PC-9 (cell line): ENCODE results near the gene CAVIN1. TPM values are rescaled to one million over a fixed set of nuclear protein-coding genes. Genes with fewer than 3 reads are reported as not detected.

ENCODE experiments used
- BruUV-seq: library from RNA; stranded (reverse); fragments of 400-500 nt; replicated peaks from 2 replicates; lab custom pipeline; 2021; lab: Mats Ljungman, UMichigan
- CTCF ChIA-PET: fragments of 300-600 bp; sonication (Branson Sonifier 250); formaldehyde crosslinking; loops from one replicate; lab custom pipeline; 2022; ENCODE audit warnings: antibody characterized with exemption; lab: Charles Lee
- POLR2A ChIA-PET: fragments of 300-600 bp; sonication (Branson Sonifier 250); formaldehyde crosslinking; loops from one replicate; lab custom pipeline; 2022; ENCODE audit warnings: antibody characterized with exemption; ENCODE audit not compliant: unreplicated experiment; lab: Charles Lee
- DNase-seq, 2 experiments: peaks; one replicate each; pipeline versions ENCODE4 v3.0.0 to v3.0.0-alpha.2; 2015 to 2022; ENCODE audit warnings: mixed read lengths in 1 of 2
- H2AFZ ChIP-seq: fragments of 200-600 bp; sonication (generic); 2 replicates; pipeline ENCODE4 v1.8.1; 2017; ENCODE audit warnings: antibody characterized with exemption
- H3F3A ChIP-seq: fragments of 200-600 bp; sonication (generic); 2 replicates; pipeline ENCODE4 v1.8.1; 2017; ENCODE audit warnings: antibody characterized with exemption, mild to moderate bottlenecking, low read depth; ENCODE audit not compliant: insufficient read depth
- H3K27ac ChIP-seq: fragments of 200-600 bp; sonication (generic); 2 replicates; pipeline ENCODE4 v1.6.1; 2016; ENCODE audit warnings: mixed run types
- H3K27me3 ChIP-seq: fragments of 200-600 bp; sonication (generic); 2 replicates; pipeline ENCODE4 v1.6.1; 2016; ENCODE audit warnings: low read depth, mixed run types; ENCODE audit not compliant: insufficient read depth
- H3K36me3 ChIP-seq: fragments of 200-600 bp; sonication (generic); 2 replicates; pipeline ENCODE4 v1.6.1; 2016; ENCODE audit warnings: low read depth, mixed run types
- H3K4me1 ChIP-seq: fragments of 200-600 bp; sonication (generic); replicated peaks from 2 replicates; pipeline ENCODE4 v1.6.1; 2016; ENCODE audit warnings: mixed run types; ENCODE audit not compliant: insufficient read depth
- H3K4me2 ChIP-seq: fragments of 200-600 bp; sonication (generic); 2 replicates; pipeline ENCODE4 v1.6.1; 2017; ENCODE audit warnings: mixed run types
- H3K4me3 ChIP-seq: fragments of 200-600 bp; sonication (generic); 2 replicates; pipeline ENCODE4 v1.6.1; 2016; ENCODE audit warnings: mixed run types
- H3K79me2 ChIP-seq: fragments of 200-600 bp; sonication (generic); 2 replicates; pipeline ENCODE4 v1.6.1; 2017; ENCODE audit warnings: low read depth, mixed run types
- H3K9me2 ChIP-seq: fragments of 200-600 bp; sonication (generic); 2 replicates; pipeline ENCODE4 v1.8.1; 2017; ENCODE audit warnings: mild to moderate bottlenecking; ENCODE audit not compliant: insufficient read depth
- H3K9me3 ChIP-seq: fragments of 200-600 bp; sonication (generic); 2 replicates; pipeline ENCODE4 v1.8.1; 2016; ENCODE audit warnings: low read depth; ENCODE audit not compliant: insufficient read depth
- H4K20me1 ChIP-seq: fragments of 200-600 bp; sonication (generic); 2 replicates; pipeline ENCODE4 v1.8.1; 2017; ENCODE audit not compliant: insufficient read depth
- EZH2 ChIP-seq: fragments of 200-600 bp; sonication (generic); IDR thresholded peaks from 2 replicates; pipeline ENCODE4 v1.8.0; 2017; ENCODE audit warnings: antibody characterized with exemption, low read depth
- intact Hi-C: fragments of 100-400 bp; cut with micrococcal nuclease; formaldehyde crosslinking; loops from one replicate; pipeline ENCODE4 v1.10.0; 2022; ENCODE audit not compliant: unreplicated experiment
- total RNA-seq: library from RNA; stranded (reverse); gene quantifications from 2 replicates; pipeline ENCODE4 v1.2.3, GENCODE V29; 2021
- TF ChIP-seq, protein P1 (sequence below): fragments of 200-600 bp; sonication (generic); conservative IDR thresholded peaks from 2 replicates; pipeline ENCODE4 v1.6.1; 2017; ENCODE audit warnings: mixed run types, antibody characterized with exemption, mild to moderate bottlenecking, moderate library complexity

The CAVIN1 gene
- total RNA-seq, 1 experiment from 2014 or later: 170 TPM

DNA sequence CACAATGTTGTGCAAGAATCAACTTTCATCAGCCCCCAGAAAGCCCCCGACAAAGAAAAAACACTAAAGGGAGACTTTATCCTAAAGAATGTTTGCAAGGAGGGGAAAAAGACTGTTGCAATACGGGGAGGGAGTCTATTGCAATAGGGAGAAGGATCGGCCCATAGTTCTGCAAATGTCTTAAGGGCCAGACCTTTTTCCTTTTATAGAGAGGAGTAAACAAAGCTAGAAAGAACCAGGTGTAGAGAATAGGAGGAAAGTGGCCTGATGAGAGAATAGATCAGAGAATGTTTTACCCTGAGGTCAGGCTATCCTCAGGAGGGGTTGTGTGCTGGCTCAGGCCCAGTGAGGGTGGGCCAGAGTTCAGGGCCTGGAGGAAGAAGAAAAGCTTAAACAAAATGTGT is 8.7 kb upstream of the CAVIN1 start:
- Histone ChIP-seq H4K20me1 (no peaks in the 10 kb centered on the region), H3K9me3 (no peaks in the 10 kb centered on the region; the same call in 1 of the 2 replicates), H3K79me2 (no peaks in the 10 kb centered on the region), H3F3A (peaks cover 37% of the 10 kb centered on the region), H3K4me3 (no peak overlapping the region), H3K27me3 (no peaks in the 10 kb centered on the region), H3K27ac (peak overlapping the region; percentile 50; the same call in 1 of the 2 replicates), H3K36me3 (no peaks in the 10 kb centered on the region), H2AFZ (no peak overlapping the region), H3K4me1 (peaks cover 34% of the 10 kb centered on the region), H3K4me2 (no peak overlapping the region), H3K9me2 (no peaks in the 10 kb centered on the region)
- BruUV-seq: no TSS peak
- ChIA-PET POLR2A (interaction anchor here (0.5 to 0.7 kb wide), 2 partner anchors 34 to 569 kb away, joined by 4 to 12 read pairs; no protein-coding TSS in a partner anchor), CTCF (interaction anchor here (0.6 kb wide), 1 partner anchor 40 kb away, joined by 3 read pairs; no protein-coding TSS in a partner anchor)
- peak in 1 of 2 experiments; percentile 48 for DNase-seq
- intact Hi-C loops: no loop called here
- TF ChIP-seq, protein P1, sequence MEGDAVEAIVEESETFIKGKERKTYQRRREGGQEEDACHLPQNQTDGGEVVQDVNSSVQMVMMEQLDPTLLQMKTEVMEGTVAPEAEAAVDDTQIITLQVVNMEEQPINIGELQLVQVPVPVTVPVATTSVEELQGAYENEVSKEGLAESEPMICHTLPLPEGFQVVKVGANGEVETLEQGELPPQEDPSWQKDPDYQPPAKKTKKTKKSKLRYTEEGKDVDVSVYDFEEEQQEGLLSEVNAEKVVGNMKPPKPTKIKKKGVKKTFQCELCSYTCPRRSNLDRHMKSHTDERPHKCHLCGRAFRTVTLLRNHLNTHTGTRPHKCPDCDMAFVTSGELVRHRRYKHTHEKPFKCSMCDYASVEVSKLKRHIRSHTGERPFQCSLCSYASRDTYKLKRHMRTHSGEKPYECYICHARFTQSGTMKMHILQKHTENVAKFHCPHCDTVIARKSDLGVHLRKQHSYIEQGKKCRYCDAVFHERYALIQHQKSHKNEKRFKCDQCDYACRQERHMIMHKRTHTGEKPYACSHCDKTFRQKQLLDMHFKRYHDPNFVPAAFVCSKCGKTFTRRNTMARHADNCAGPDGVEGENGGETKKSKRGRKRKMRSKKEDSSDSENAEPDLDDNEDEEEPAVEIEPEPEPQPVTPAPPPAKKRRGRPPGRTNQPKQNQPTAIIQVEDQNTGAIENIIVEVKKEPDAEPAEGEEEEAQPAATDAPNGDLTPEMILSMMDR: no peak
- TF ChIP-seq EZH2: no peak

DNA sequence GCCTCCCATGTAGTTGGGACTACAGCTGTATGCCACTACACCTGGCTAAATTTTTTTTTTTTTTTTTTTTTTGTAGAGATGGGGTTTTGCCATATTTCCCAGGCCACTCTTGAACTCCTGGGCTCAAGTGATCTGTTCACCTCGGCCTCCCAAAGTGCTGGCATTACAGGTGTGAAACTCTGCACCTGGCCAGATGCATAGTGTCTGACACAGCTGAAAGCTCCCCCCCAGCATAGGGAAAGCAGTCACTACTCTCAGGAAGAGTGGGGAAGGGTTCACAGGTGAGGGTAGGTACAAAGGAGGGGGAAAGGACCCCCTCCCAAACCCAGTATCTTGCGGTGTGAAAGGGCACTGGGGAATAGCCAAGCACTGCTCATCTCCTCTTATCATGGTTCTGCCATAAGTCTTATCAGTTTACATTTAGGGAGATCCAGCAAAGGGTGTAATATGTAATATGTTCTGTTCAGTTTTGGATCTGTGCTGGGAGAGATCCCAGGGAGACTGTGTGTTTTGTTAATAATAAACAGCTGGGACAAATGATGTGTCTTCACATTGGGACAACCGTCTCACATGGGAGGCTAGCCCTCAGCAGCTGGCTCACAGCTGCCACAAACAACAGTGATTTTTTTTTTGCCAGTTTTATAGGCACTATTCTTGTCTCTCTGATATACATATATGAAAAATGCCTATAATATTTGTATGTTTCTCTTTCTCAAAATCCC is 6.8 kb upstream of the CAVIN1 start:
- BruUV-seq: no TSS peak
- H3K36me3 ChIP-seq: no peaks in the 10 kb centered on the region
- CTCF ChIA-PET: interaction anchor here (0.7 kb wide), 1 partner anchor 27 kb away, joined by 4 read pairs; no protein-coding TSS in a partner anchor

DNA sequence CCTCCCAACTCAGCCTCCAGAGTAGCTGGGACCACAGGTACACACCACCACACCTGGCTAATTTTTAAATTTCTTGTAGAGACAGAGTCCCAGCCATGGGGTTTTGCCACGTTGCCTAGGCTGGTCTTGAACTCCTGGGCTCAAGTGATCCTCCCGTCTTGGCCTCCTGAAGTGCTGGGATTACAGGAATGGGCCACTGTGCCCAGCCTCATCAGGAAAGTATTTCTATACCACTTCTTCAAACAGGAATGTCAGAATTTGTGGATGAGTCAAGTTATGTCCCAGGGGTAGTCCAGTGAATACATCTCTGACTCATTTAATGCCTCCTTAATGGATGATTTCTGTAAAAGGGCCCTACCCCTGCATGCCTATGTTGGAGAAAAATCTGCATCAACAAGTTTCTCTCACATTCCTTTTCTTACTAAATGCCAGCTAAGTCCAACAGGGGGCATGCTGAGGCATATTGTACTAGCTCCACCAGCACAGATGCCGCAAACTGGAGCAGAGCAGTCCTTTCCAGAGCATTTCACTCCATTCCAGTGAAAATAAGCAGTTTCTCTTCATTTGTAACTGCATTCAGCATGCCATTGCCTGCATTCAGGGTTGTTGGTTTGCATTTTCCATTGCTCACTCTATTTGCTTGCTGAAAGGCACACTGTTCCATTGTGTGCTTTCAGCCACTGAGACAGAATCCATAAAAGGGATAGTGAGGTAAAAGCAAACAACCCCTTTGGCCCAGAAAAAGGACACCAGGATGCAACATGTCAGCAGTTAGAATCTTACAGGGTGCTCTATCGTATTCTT is 5.3 kb upstream of the CAVIN1 start:
- Histone ChIP-seq H3K27me3 (no peaks in the 10 kb centered on the region), H3K79me2 (no peaks in the 10 kb centered on the region), H3F3A (peaks cover 41% of the 10 kb centered on the region), H3K4me3 (no peak overlapping the region), H3K4me1 (peaks cover 34% of the 10 kb centered on the region), H3K4me2 (peak overlapping the region; percentile 45), H3K9me3 (no peaks in the 10 kb centered on the region; the same call in 1 of the 2 replicates), H3K9me2 (no peaks in the 10 kb centered on the region), H3K36me3 (no peaks in the 10 kb centered on the region), H4K20me1 (no peaks in the 10 kb centered on the region), H3K27ac (peak overlapping the region; percentile 73), H2AFZ (no peak overlapping the region)
- CTCF ChIA-PET: interaction anchor here (0.6 to 1.0 kb wide), 5 partner anchors 32 to 407 kb away, joined by 3 to 5 read pairs (median 3); no protein-coding TSS in a partner anchor
- intact Hi-C loops: loop anchor here (1.0 kb wide), 3 partner anchors 31 to 103 kb away; no protein-coding TSS in a partner anchor
- POLR2A ChIA-PET: no interaction called here
- no TSS peak for BruUV-seq
- peak; percentile 67 to 98 for DNase-seq
- TF ChIP-seq, protein P1: peak; percentile 86
- no peak for TF ChIP-seq EZH2

More for the DNA sequence above, 6.8 kb upstream of the CAVIN1 start:
- Histone ChIP-seq H4K20me1 (no peaks in the 10 kb centered on the region), H3K79me2 (no peaks in the 10 kb centered on the region), H3K4me2 (no peak overlapping the region), H3K27me3 (no peaks in the 10 kb centered on the region), H3K9me3 (no peaks in the 10 kb centered on the region; the same call in 1 of the 2 replicates), H3K4me1 (peaks cover 34% of the 10 kb centered on the region), H3K9me2 (no peaks in the 10 kb centered on the region), H2AFZ (no peak overlapping the region), H3F3A (peaks cover 37% of the 10 kb centered on the region), H3K4me3 (no peak overlapping the region), H3K27ac (no peak overlapping the region)
- no peak for DNase-seq
- TF ChIP-seq, protein P1: no peak
- no peak for TF ChIP-seq EZH2
- POLR2A ChIA-PET: no interaction called here
- intact Hi-C loops: no loop called here
